Thyroid gland (tissue), 4 donors: Measurements from ENCODE around the gene YES1. TPM values are rescaled to one million over a fixed set of nuclear protein-coding genes. Genes with fewer than 3 reads are reported as not detected.

Source experiments
- DNase-seq, 2 donors: peaks; one replicate each; pipeline ENCODE4 v3.0.0-alpha.2; 2019
- H3K27ac ChIP-seq, 3 donors: fragments of 200-600 bp; sonication (generic); 1 replicate in 2 of 3; 2 replicates in 1 of 3; pipeline ENCODE4 v1.5.1; 2016 to 2019; ENCODE audit warnings: mild to moderate bottlenecking in 1 of 3, moderate library complexity in 1 of 3
- H3K27me3 ChIP-seq: fragments of 200-600 bp; sonication (generic); one replicate; pipeline ENCODE4 v1.5.1; 2019
- H3K36me3 ChIP-seq, 2 donors: fragments of 200-600 bp; sonication (generic); one replicate each; pipeline ENCODE4 v1.5.1; 2016 to 2019
- H3K4me1 ChIP-seq, 2 donors: fragments of 200-600 bp; sonication (generic); one replicate each; pipeline ENCODE4 v1.5.1; 2017 to 2019
- H3K4me3 ChIP-seq, 3 donors: fragments of 200-600 bp; sonication (generic); replicated peaks in 1 of 3; 1 replicate in 2 of 3; 2 replicates in 1 of 3; pipeline ENCODE4 v1.5.1; 2016; ENCODE audit warnings: mild to moderate bottlenecking in 1 of 3
- H3K9me3 ChIP-seq: fragments of 200-600 bp; sonication (generic); one replicate; pipeline ENCODE4 v1.5.1; 2017
- POLR2A ChIP-seq, 2 donors: fragments of 450-650 bp; IDR thresholded peaks; one replicate each; pipeline ENCODE4 v1.6.1; 2017; ENCODE audit warnings: antibody characterized with exemption in 2 of 2, mild to moderate bottlenecking in 2 of 2, moderate library complexity in 1 of 2
- WGBS, 2 donors: methylation state at CpG; one replicate each; pipeline ENCODE4 v1.1.5; 2017; 5-methylcytosine and 5-hydroxymethylcytosine counted together
- intact Hi-C: fragments of 100-400 bp; cut with DNase I; formaldehyde crosslinking; loops from one replicate; pipeline ENCODE4 v1.15.1; 2023
- total RNA-seq, 4 donors: library from RNA; depleted of rRNA; stranded (reverse); fragments of >200 nt; gene quantifications; one replicate each; pipeline ENCODE4 v1.2.3, GENCODE V29; 2016
- TF ChIP-seq, protein P1 (sequence below), 6 experiments: fragments of 200-600 bp in 3 of 6; fragments of 450-650 bp in 3 of 6; sonication (generic) in 3 of 6; IDR thresholded peaks; one replicate each; pipeline ENCODE4 v1.5.1; 2016 to 2019; ENCODE audit warnings: antibody characterized with exemption in 6 of 6, mild to moderate bottlenecking in 2 of 6, inconsistent platforms in 1 of 6, moderate library complexity in 1 of 6

Gene YES1
- total RNA-seq = 100 to 1,000 TPM in 1 of 4 donors, 10 to 100 TPM in 3; 68.1 to 107 (median 80.3) TPM

GRCh38 chr18:811892-812375 lies at the start of gene YES1:
TSS of gene YES1 (minus strand) at chr18:812242. CDS start at chr18:756827, 55,415 bp downstream.
- Histone ChIP-seq H3K9me3 (no peaks in the 10 kb centered on the region), H3K27me3 (no peaks in the 10 kb centered on the region), H3K36me3 (no peaks in the 10 kb centered on the region), H3K4me3 (peak within 1 kb of the TSS; percentile 80 to 96 (median 89)), H3K4me1 (peaks cover 13 to 15% of the 10 kb centered on the region in 2 donors), H3K27ac (peak within 1 kb of the TSS; percentile 93 to 98 (median 98))
- 0% methylated on average over 9 of the region's 59 CpGs; no CpG with 5 or more reads in 1 of the 2 donors for WGBS, 2 donors
- intact Hi-C loops = no loop called here
- peak; percentile 58 to 74 for DNase-seq
- TF ChIP-seq, protein P1, sequence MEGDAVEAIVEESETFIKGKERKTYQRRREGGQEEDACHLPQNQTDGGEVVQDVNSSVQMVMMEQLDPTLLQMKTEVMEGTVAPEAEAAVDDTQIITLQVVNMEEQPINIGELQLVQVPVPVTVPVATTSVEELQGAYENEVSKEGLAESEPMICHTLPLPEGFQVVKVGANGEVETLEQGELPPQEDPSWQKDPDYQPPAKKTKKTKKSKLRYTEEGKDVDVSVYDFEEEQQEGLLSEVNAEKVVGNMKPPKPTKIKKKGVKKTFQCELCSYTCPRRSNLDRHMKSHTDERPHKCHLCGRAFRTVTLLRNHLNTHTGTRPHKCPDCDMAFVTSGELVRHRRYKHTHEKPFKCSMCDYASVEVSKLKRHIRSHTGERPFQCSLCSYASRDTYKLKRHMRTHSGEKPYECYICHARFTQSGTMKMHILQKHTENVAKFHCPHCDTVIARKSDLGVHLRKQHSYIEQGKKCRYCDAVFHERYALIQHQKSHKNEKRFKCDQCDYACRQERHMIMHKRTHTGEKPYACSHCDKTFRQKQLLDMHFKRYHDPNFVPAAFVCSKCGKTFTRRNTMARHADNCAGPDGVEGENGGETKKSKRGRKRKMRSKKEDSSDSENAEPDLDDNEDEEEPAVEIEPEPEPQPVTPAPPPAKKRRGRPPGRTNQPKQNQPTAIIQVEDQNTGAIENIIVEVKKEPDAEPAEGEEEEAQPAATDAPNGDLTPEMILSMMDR (IDR thresholded peaks at IDR 0.05) = no peak
- peak in 1 of 2 donors; percentile 76 for TF ChIP-seq POLR2A (IDR thresholded peaks at IDR 0.05)

DNA sequence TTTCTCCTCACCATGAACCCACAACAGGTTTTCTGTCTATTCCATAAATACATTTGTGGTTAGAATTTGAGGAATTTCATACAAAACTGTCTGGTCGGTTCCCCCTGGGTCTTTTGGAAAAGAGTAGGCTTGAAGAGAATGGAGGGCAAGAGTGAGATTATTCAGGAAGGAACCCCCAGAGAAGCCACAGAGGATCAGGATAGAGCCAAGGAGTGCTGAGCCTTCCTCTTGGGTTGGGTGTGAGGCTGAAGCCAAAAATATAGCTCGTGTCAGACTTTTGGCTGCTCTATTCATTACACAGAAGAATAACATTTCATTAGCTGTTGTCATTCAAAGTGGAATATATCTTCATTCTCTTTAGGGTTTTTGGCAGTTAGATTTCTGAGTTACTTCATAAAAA lies 45.9 kb upstream of the YES1 start:
- intact Hi-C loops = no loop called here
- Histone ChIP-seq H3K27ac (no peak overlapping the region), H3K36me3 (no peaks in the 10 kb centered on the region), H3K27me3 (no peaks in the 10 kb centered on the region), H3K9me3 (no peaks in the 10 kb centered on the region), H3K4me3 (no peak overlapping the region), H3K4me1 (peaks cover 5 to 15% of the 10 kb centered on the region in 2 donors)
- no peak for DNase-seq
- WGBS, 2 donors = 56 to 68% methylated on average over 2 of the region's 2 CpGs
- no peak for TF ChIP-seq POLR2A (IDR thresholded peaks at IDR 0.05)
- TF ChIP-seq, protein P1 (IDR thresholded peaks at IDR 0.05) = no peak

DNA sequence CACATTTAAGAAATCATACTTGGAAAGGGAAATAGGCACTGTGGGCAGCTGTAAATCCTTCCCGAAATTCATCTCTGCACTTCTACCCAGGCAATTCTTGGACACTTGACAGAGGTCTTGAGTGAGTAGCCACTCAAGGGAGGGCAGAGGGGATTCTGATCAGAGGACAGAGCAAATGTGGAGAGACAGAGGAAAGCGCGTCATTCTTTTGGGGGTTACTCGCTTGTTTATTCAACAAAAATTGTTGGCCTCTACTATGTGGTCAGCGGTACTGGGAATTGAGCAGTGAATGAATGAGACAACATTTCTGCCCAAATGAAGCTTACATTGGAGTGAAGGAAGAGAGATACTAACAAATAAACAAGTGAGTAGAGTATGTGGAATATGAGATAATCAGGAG lies 41.4 kb upstream of the YES1 start:
- 84 to 91% methylated on average over 5 of the region's 5 CpGs for WGBS, 2 donors

GRCh38 chr18:850960-851359 lies 38.9 kb upstream of the YES1 start:
- no peaks in the 10 kb centered on the region for H3K9me3 ChIP-seq
- H3K4me3 ChIP-seq = no peak overlapping the region
- intact Hi-C loops = no loop called here
- no peak for DNase-seq
- no peaks in the 10 kb centered on the region for H3K4me1 ChIP-seq
- no peaks in the 10 kb centered on the region for H3K36me3 ChIP-seq
- no peaks in the 10 kb centered on the region for H3K27me3 ChIP-seq
- no peak overlapping the region for H3K27ac ChIP-seq
- TF ChIP-seq, protein P1 (IDR thresholded peaks at IDR 0.05) = no peak
- no peak for TF ChIP-seq POLR2A (IDR thresholded peaks at IDR 0.05)
- WGBS, 2 donors = 78 to 81% methylated on average over 4 of the region's 4 CpGs

More for the DNA sequence above, 41.4 kb upstream of the YES1 start:
- Histone ChIP-seq H3K4me3 (no peak overlapping the region), H3K27ac (no peak overlapping the region), H3K36me3 (no peaks in the 10 kb centered on the region), H3K4me1 (no peaks in the 10 kb centered on the region), H3K27me3 (no peaks in the 10 kb centered on the region), H3K9me3 (no peaks in the 10 kb centered on the region)
- intact Hi-C loops = no loop called here
- DNase-seq = no peak
- TF ChIP-seq, protein P1 (IDR thresholded peaks at IDR 0.05) = no peak
- no peak for TF ChIP-seq POLR2A (IDR thresholded peaks at IDR 0.05)

GRCh38 chr18:849021-849420 lies 37.0 kb upstream of the YES1 start:
- Histone ChIP-seq H3K9me3 (no peaks in the 10 kb centered on the region), H3K4me1 (no peaks in the 10 kb centered on the region), H3K4me3 (no peak overlapping the region), H3K36me3 (no peaks in the 10 kb centered on the region), H3K27me3 (no peaks in the 10 kb centered on the region), H3K27ac (no peak overlapping the region)
- intact Hi-C loops = no loop called here
- 85 to 88% methylated on average over 4 of the region's 4 CpGs for WGBS, 2 donors
- DNase-seq = no peak
- TF ChIP-seq POLR2A (IDR thresholded peaks at IDR 0.05) = no peak
- TF ChIP-seq, protein P1 (IDR thresholded peaks at IDR 0.05) = no peak
